Lower lobe of right lung (tissue), 2 donors: ENCODE measurements around the gene SBNO1. TPM values are rescaled to one million over a fixed set of nuclear protein-coding genes. Genes with fewer than 3 reads are reported as not detected.

Experiments
- ATAC-seq, 2 donors: fragments of 200-7000 bp; cut with Tn5 transposase; one replicate each; pipeline ENCODE4 v1.9.1; 2020 to 2022; ENCODE audit warnings: mild to moderate bottlenecking in 2 of 2, moderate library complexity in 2 of 2
- DNase-seq: peaks from one replicate; pipeline ENCODE4 v3.0.0-alpha.2; 2020
- H3K27ac ChIP-seq: fragments of 200-600 bp; one replicate; pipeline ENCODE4 v1.8.0; 2022
- H3K27me3 ChIP-seq: fragments of 200-600 bp; one replicate; pipeline ENCODE4 v1.8.0; 2022; ENCODE audit warnings: low read depth
- H3K36me3 ChIP-seq: fragments of 200-600 bp; one replicate; pipeline ENCODE4 v1.8.0; 2022; ENCODE audit warnings: mild to moderate bottlenecking
- H3K4me1 ChIP-seq: fragments of 200-600 bp; one replicate; pipeline ENCODE4 v1.8.0; 2022
- H3K4me3 ChIP-seq: fragments of 200-600 bp; one replicate; pipeline ENCODE4 v1.8.0; 2022; ENCODE audit warnings: mild to moderate bottlenecking
- H3K9me3 ChIP-seq: fragments of 200-600 bp; one replicate; pipeline ENCODE4 v1.8.0; 2022
- CTCF ChIP-seq: fragments of 200-600 bp; IDR thresholded peaks from one replicate; pipeline ENCODE4 v1.8.0; 2022; ENCODE audit warnings: antibody characterized with exemption, mild to moderate bottlenecking
- intact Hi-C: fragments of 100-400 bp; cut with DNase I; formaldehyde crosslinking; loops from one replicate; pipeline ENCODE4 v1.11.0; 2022
- total RNA-seq: library from RNA; stranded (reverse); fragmentation: NEBNext Ultra II Directional; extraction: Animal tissue kit (Norgen Biotek cat#: 25700); gene quantifications from one replicate; pipeline ENCODE4 v1.2.1, GENCODE V29; 2021
- donor health status: DM: no; HTN: yes; CAD: no; lungs with severe emphysema.

SBNO1 gene
- total RNA-seq, 1 donor from 2014 or later, result 28.2 TPM

- DNase-seq (no peak), ATAC-seq (peak; percentile 28 to 47)
- Histone ChIP-seq H3K9me3 (no peaks in the 10 kb centered on the region), H3K4me3 (peak overlapping the region; percentile 64), H3K36me3 (peaks cover 52% of the 10 kb centered on the region), H3K4me1 (peaks cover 43% of the 10 kb centered on the region), H3K27ac (peak overlapping the region; percentile 85), H3K27me3 (no peaks in the 10 kb centered on the region)
- TF ChIP-seq CTCF, result no peak
- intact Hi-C loops, result no loop called here
Observed at GRCh38 chr12:123390498-123391426, 26.1 kb upstream of the SBNO1 start.

- TF ChIP-seq CTCF, result no peak
- DNase-seq (peak; percentile 86), ATAC-seq (peak; percentile 82 to 83)
- H3K27ac ChIP-seq, result peak overlapping the region; percentile 85
- H3K27me3 ChIP-seq, result no peaks in the 10 kb centered on the region
- intact Hi-C loops, result no loop called here
- H3K4me3 ChIP-seq, result peak overlapping the region; percentile 64
- no peaks in the 10 kb centered on the region for H3K9me3 ChIP-seq
- H3K4me1 ChIP-seq, result peaks cover 49% of the 10 kb centered on the region
- peaks cover 42% of the 10 kb centered on the region for H3K36me3 ChIP-seq
Observed at GRCh38 chr12:123389560-123390351, 25.1 kb upstream of the SBNO1 start.

GRCh38 chr12:123388951-123389559, 24.4 kb upstream of the SBNO1 start:
- Histone ChIP-seq H3K4me3 (peak overlapping the region; percentile 64), H3K4me1 (peaks cover 53% of the 10 kb centered on the region), H3K9me3 (no peaks in the 10 kb centered on the region), H3K36me3 (peaks cover 35% of the 10 kb centered on the region), H3K27me3 (no peaks in the 10 kb centered on the region), H3K27ac (peak overlapping the region; percentile 85)
- ATAC-seq, result no peak
- TF ChIP-seq CTCF, result no peak
- no peak for DNase-seq
- intact Hi-C loops, result no loop called here

GRCh38 chr12:123388177-123388950, 23.7 kb upstream of the SBNO1 start:
- Histone ChIP-seq H3K4me3 (peak overlapping the region; percentile 65), H3K27me3 (no peaks in the 10 kb centered on the region), H3K36me3 (peaks cover 28% of the 10 kb centered on the region), H3K9me3 (no peaks in the 10 kb centered on the region), H3K4me1 (peaks cover 53% of the 10 kb centered on the region), H3K27ac (peak overlapping the region; percentile 87)
- no peak for TF ChIP-seq CTCF
- ATAC-seq (peak; percentile 67), DNase-seq (peak; percentile 82)
- intact Hi-C loops, result no loop called here
